Upper lobe of right lung (tissue), 1 donor: ENCODE data around the gene STON2. TPM values are rescaled to one million over a fixed set of nuclear protein-coding genes. Genes with fewer than 3 reads are reported as not detected.
A peak's percentile ranks its signal among the peaks of the same experiment; 100 is the strongest.

Experiments used
- ATAC-seq: fragments of 200-7000 bp; cut with Tn5 transposase; one replicate; pipeline ENCODE4 v1.9.1; 2020; ENCODE audit warnings: mild to moderate bottlenecking, moderate library complexity
- DNase-seq: peaks from one replicate; pipeline ENCODE4 v3.0.0-alpha.2; 2020
- H3K27ac ChIP-seq: fragments of 200-600 bp; one replicate; pipeline ENCODE4 v1.8.0; 2022
- H3K27me3 ChIP-seq: fragments of 200-600 bp; one replicate; pipeline ENCODE4 v1.8.0; 2022; ENCODE audit warnings: mild to moderate bottlenecking
- H3K36me3 ChIP-seq: fragments of 200-600 bp; one replicate; pipeline ENCODE4 v1.8.0; 2022
- H3K4me1 ChIP-seq: fragments of 200-600 bp; one replicate; pipeline ENCODE4 v1.8.0; 2022
- H3K4me3 ChIP-seq: fragments of 200-600 bp; one replicate; pipeline ENCODE4 v1.8.0; 2022; ENCODE audit warnings: mild to moderate bottlenecking
- H3K9me3 ChIP-seq: fragments of 200-600 bp; one replicate; pipeline ENCODE4 v1.8.0; 2022
- intact Hi-C: fragments of 100-400 bp; cut with DNase I; formaldehyde crosslinking; loops from one replicate; pipeline ENCODE4 v1.11.0; 2022
- total RNA-seq: library from RNA; stranded (reverse); fragmentation: NEBNext Ultra II Directional; extraction: Animal tissue kit (Norgen Biotek cat#: 25700); gene quantifications from one replicate; pipeline ENCODE4 v1.2.1, GENCODE V29; 2021
- TF ChIP-seq, protein P1 (sequence below): fragments of 200-600 bp; IDR thresholded peaks from one replicate; pipeline ENCODE4 v1.8.0; 2022; ENCODE audit warnings: antibody characterized with exemption
- donor health status: DM: no; HTN: yes; CAD: no; lungs with severe emphysema.

The STON2 gene
- total RNA-seq, 1 donor from 2014 or later = 47.7 TPM

DNA sequence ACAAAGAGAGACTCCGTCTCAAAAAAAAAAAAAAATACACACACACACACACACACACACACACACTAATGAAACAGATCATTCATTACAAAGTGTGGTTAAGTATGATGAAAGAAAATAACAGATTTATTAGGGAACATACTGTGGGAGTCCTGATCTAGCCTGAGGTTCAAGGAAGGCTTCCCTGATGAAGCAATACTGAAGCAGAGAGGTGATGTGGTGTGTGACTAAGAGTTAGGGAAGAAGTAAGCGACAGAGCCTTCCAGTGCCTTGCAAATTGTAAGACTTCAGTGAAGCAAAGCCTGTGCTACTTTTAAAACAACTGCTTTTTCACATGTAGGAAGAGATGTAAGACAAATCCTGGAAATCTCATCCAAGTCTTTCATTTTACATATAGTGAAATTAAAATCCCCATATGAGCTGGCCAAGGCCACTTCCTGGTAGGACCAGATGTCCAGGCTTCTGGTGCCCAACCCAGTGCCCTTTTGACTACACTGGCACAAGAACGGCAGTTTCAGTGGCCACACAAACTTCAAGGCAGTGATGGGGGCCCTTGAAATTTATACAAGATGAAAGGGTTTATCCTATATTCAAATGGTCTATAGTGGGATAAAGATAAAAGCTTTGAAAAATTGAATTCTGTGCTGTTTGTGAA is 86.2 kb downstream of the STON2 start:
- TF ChIP-seq, protein P1, sequence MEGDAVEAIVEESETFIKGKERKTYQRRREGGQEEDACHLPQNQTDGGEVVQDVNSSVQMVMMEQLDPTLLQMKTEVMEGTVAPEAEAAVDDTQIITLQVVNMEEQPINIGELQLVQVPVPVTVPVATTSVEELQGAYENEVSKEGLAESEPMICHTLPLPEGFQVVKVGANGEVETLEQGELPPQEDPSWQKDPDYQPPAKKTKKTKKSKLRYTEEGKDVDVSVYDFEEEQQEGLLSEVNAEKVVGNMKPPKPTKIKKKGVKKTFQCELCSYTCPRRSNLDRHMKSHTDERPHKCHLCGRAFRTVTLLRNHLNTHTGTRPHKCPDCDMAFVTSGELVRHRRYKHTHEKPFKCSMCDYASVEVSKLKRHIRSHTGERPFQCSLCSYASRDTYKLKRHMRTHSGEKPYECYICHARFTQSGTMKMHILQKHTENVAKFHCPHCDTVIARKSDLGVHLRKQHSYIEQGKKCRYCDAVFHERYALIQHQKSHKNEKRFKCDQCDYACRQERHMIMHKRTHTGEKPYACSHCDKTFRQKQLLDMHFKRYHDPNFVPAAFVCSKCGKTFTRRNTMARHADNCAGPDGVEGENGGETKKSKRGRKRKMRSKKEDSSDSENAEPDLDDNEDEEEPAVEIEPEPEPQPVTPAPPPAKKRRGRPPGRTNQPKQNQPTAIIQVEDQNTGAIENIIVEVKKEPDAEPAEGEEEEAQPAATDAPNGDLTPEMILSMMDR = no peak
- H3K27me3 ChIP-seq = no peaks in the 10 kb centered on the region
- intact Hi-C loops = no loop called here
- H3K27ac ChIP-seq = no peak overlapping the region
- ATAC-seq (peak; percentile 60), DNase-seq (no peak)
- H3K4me1 ChIP-seq = peaks cover 15% of the 10 kb centered on the region
- H3K9me3 ChIP-seq = no peaks in the 10 kb centered on the region
- no peaks in the 10 kb centered on the region for H3K36me3 ChIP-seq
- H3K4me3 ChIP-seq = no peak overlapping the region

DNA sequence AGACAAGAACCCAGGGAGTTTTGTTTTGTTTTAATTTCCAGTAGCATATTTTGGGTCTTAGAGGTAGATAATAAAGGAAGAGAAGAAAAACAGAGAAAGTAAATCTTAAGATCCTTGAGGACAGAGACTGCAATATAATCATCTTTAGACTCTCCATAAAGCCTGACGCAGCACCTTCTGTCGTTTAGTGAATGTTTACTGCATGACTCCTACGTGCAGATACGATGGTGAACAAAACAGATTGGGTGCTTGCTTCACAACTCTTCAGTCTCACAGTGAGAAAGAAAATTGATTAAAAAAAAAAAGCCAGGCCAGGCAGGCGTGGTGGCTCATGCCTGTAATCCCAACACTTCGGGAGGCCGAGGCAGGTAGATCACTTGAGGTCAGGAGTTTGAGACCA is 86.9 kb downstream of the STON2 start:
- no peak for DNase-seq
- Histone ChIP-seq H3K4me1 (peaks cover 15% of the 10 kb centered on the region), H3K4me3 (no peak overlapping the region), H3K27ac (no peak overlapping the region), H3K9me3 (no peaks in the 10 kb centered on the region), H3K36me3 (no peaks in the 10 kb centered on the region), H3K27me3 (no peaks in the 10 kb centered on the region)
- no peak for ATAC-seq
- intact Hi-C loops = no loop called here
- TF ChIP-seq, protein P1 = no peak

DNA sequence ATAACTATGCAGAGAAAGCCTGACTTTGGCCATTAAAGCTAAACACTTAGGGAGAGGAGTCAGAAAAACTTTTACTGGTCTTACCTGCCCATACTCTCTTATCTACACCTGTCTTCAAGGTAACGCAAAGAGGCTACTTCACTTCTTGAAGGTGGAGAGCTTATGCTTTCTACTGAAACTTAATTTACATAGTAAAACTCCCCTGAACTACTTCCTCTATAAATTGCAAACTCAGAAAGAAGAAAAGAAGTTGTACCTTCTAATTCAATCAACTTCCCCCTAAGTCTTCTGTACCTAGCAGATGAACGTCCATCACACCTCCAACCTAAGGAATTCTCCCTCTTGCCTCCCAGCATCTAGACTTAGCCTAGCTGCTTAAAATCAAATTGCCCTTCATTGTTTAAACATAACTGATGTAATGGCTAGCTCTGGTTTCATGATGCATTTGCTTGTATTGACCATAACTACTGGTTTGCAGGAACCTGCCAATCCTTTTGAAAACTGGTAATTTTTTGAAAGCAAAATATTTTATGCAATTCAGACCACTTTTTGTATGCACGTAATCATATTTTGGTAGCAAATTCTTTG is 87.7 kb downstream of the STON2 start:
- ATAC-seq (no peak), DNase-seq (no peak)
- Histone ChIP-seq H3K4me3 (no peak overlapping the region), H3K4me1 (peaks cover 15% of the 10 kb centered on the region), H3K9me3 (no peaks in the 10 kb centered on the region), H3K36me3 (no peaks in the 10 kb centered on the region), H3K27ac (no peak overlapping the region), H3K27me3 (no peaks in the 10 kb centered on the region)
- intact Hi-C loops = no loop called here
- TF ChIP-seq, protein P1 = no peak

DNA sequence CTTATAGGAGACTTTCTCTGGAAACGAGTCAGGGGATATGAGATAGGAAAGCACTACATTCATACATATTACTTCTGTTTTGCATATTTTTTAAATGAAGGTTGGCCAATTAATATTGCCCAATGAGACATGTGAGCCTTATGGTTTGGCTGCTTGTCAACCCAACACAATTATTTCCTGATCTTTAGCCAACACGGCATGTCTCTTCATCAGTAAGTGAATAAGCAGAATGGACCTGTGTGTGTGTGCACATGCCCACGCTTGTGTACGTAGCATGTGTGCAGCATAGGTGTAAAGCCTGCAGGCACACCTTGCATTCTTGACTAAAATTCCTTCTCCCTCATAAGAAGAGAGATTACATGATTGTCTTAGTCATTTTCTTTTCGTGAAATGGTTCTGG is 88.3 kb downstream of the STON2 start:
- H3K4me1 ChIP-seq = peaks cover 15% of the 10 kb centered on the region
- no peaks in the 10 kb centered on the region for H3K9me3 ChIP-seq
- intact Hi-C loops = no loop called here
- H3K27ac ChIP-seq = no peak overlapping the region
- ATAC-seq (no peak), DNase-seq (no peak)
- no peak overlapping the region for H3K4me3 ChIP-seq
- TF ChIP-seq, protein P1 = no peak
- H3K27me3 ChIP-seq = no peaks in the 10 kb centered on the region
- H3K36me3 ChIP-seq = no peaks in the 10 kb centered on the region

DNA sequence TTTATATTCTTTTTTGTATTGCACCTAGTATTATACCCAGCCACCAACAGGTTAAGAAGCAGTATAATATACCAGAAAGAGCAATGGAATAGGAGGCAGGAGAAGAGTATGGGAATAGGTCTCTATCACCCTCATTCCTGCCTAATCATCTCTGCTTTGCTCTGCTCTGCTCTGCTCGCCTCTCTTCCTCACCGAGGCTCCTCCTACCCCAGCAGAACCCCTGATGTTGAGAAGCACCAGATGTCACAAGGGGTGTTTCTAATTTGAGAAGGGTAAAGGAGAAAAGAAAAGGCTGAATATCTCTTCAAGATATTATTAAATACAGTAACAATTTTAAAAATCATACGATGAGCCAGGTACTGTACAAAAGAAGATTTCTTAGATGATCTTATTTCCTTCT is 89.0 kb downstream of the STON2 start:
- peaks cover 15% of the 10 kb centered on the region for H3K4me1 ChIP-seq
- no peak overlapping the region for H3K27ac ChIP-seq
- TF ChIP-seq, protein P1 = no peak
- H3K9me3 ChIP-seq = no peaks in the 10 kb centered on the region
- no peaks in the 10 kb centered on the region for H3K27me3 ChIP-seq
- no peak overlapping the region for H3K4me3 ChIP-seq
- ATAC-seq = peak; percentile 61
- no peaks in the 10 kb centered on the region for H3K36me3 ChIP-seq
- DNase-seq = no peak
- intact Hi-C loops = no loop called here
